GM12878 (cell line): ENCODE measurements around the gene RBM6. TPM values are rescaled to one million over a fixed set of nuclear protein-coding genes. Genes with fewer than 3 reads are reported as not detected.

Source experiments
- ATAC-seq: fragments of 200-7000 bp; cut with Tn5 transposase; 3 replicates; pipeline ENCODE4 v1.9.1; 2020; ENCODE audit warnings: mild to moderate bottlenecking, moderate library complexity
- BruUV-seq: library from RNA; stranded (reverse); fragments of 400-500 nt; replicated peaks from 2 replicates; lab custom pipeline; 2021; lab: Mats Ljungman, UMichigan
- CTCF ChIA-PET: fragments of 300-600 bp; sonication (Branson Sonifier 250); formaldehyde crosslinking; extraction: SDS; loops from one replicate; lab custom pipeline; 2021; ENCODE audit warnings: inconsistent platforms; lab: Yijun Ruan, JAX
- POLR2A ChIA-PET: fragments of 350-600 bp; formaldehyde crosslinking; extraction: SDS; loops from one replicate; lab custom pipeline; 2021; ENCODE audit warnings: inconsistent platforms; lab: Charles Lee
- RAD21 ChIA-PET: fragments of 300-600 bp; sonication (Branson Sonifier 250); formaldehyde crosslinking; loops from one replicate; lab custom pipeline; 2023; ENCODE audit warnings: antibody characterized with exemption; ENCODE audit not compliant: unreplicated experiment; lab: Charles Lee
- SMC1A ChIA-PET: fragments of 300-600 bp; sonication (Branson Sonifier 250); formaldehyde crosslinking; loops from one replicate; lab custom pipeline; 2023; ENCODE audit not compliant: unreplicated experiment, uncharacterized antibody; lab: Charles Lee
- DNase-seq: peaks from one replicate; pipeline ENCODE4 v3.0.0-alpha.2; 2011; ENCODE audit warnings: low read depth, low spot score
- FAIRE-seq: peaks from 3 replicates; lab custom pipeline; 2011; peaks lifted over from hg19 to GRCh38; lab: Jason Lieb, UNC
- H2AFZ ChIP-seq: 2 replicates; pipeline ENCODE4 v1.6.0; 2011; ENCODE audit warnings: low read depth, low read length, control low read depth; ENCODE audit not compliant: control insufficient read depth
- H3K27ac ChIP-seq: 2 replicates; pipeline ENCODE4 v1.5.1; 2011; ENCODE audit warnings: control low read depth; ENCODE audit not compliant: control insufficient read depth, insufficient read depth
- H3K27me3 ChIP-seq, 2 experiments: replicated peaks in 1 of 2; 2 replicates each; pipeline versions ENCODE4 v1.6.0 to v1.6.1; 2011; ENCODE audit warnings: low read length in 1 of 2; ENCODE audit not compliant: control insufficient read depth in 2 of 2, insufficient read depth in 2 of 2
- H3K36me3 ChIP-seq, 2 experiments: 2 replicates each; pipeline ENCODE4 v1.5.1; 2011; ENCODE audit warnings: low read length in 1 of 2; ENCODE audit not compliant: control insufficient read depth in 2 of 2, insufficient read depth in 2 of 2
- H3K4me1 ChIP-seq: 2 replicates; pipeline ENCODE4 v1.6.1; 2011; ENCODE audit warnings: mild to moderate bottlenecking, low read length, moderate library complexity, mixed read lengths; ENCODE audit not compliant: control insufficient read depth, insufficient read depth
- H3K4me2 ChIP-seq: 2 replicates; pipeline ENCODE4 v1.6.0; 2011; ENCODE audit warnings: control low read depth; ENCODE audit not compliant: control insufficient read depth, insufficient read depth
- H3K4me3 ChIP-seq: fragments of 200-600 bp; sonication (generic); 2 replicates; pipeline ENCODE4 v1.5.1; 2016
- H3K79me2 ChIP-seq: 2 replicates; pipeline ENCODE4 v1.6.0; 2011; ENCODE audit warnings: low read length; ENCODE audit not compliant: control insufficient read depth, insufficient read depth
- H3K9ac ChIP-seq: 2 replicates; pipeline ENCODE4 v1.8.0; 2011; ENCODE audit warnings: low read length, control low read depth, mixed read lengths; ENCODE audit not compliant: control insufficient read depth, insufficient read depth
- H3K9me3 ChIP-seq: replicated peaks from 3 replicates; pipeline ENCODE4 v1.5.1; 2011; ENCODE audit warnings: mild to moderate bottlenecking, low read length; ENCODE audit not compliant: control insufficient read depth, insufficient read depth
- H4K20me1 ChIP-seq: 2 replicates; pipeline ENCODE4 v1.6.0; 2011; ENCODE audit not compliant: control insufficient read depth, insufficient read depth
- BHLHE40 ChIP-seq, 2 experiments: fragments of 450-650 bp in 1 of 2; IDR thresholded peaks; 2 replicates each; pipeline ENCODE4 v1.6.1; 2011 to 2017; ENCODE audit warnings: low read depth in 2 of 2, borderline replicate concordance in 1 of 2, improper control_type of control experiment in 1 of 2, low read length in 1 of 2, mild to moderate bottlenecking in 1 of 2
- CHD4 ChIP-seq: fragments of 200-600 bp; sonication (generic); IDR thresholded peaks from 2 replicates; pipeline ENCODE4 v1.6.1; 2016; ENCODE audit warnings: mild to moderate bottlenecking
- CUX1 ChIP-seq: IDR thresholded peaks from 2 replicates; pipeline ENCODE4 v1.6.1; 2012; ENCODE audit warnings: improper control_type of control experiment, low read depth, low read length; ENCODE audit not compliant: insufficient replicate concordance
- FOXM1 ChIP-seq: IDR thresholded peaks from 2 replicates; pipeline ENCODE4 v1.6.1; 2012; ENCODE audit warnings: low read depth, mild to moderate bottlenecking, inconsistent platforms, low read length, moderate library complexity
- IKZF2 ChIP-seq, 2 experiments: fragments of 450-650 bp; IDR thresholded peaks; 2 replicates each; pipeline ENCODE4 v1.6.1; 2017; ENCODE audit warnings: mild to moderate bottlenecking in 2 of 2, moderate library complexity in 2 of 2
- KLF5 ChIP-seq: fragments of 450-650 bp; IDR thresholded peaks from 2 replicates; pipeline ENCODE4 v1.6.1; 2014; ENCODE audit warnings: mild to moderate bottlenecking; ENCODE audit not compliant: partially characterized antibody
- PAX8 ChIP-seq: fragments of 450-650 bp; IDR thresholded peaks from 2 replicates; pipeline ENCODE4 v1.6.1; 2017; ENCODE audit warnings: mild to moderate bottlenecking, moderate library complexity
- POLR2AphosphoS2 ChIP-seq: IDR thresholded peaks from 2 replicates; pipeline ENCODE4 v1.6.1; 2011; ENCODE audit warnings: low read depth, mild to moderate bottlenecking, low read length, improper control_type of control experiment, moderate library complexity
- POLR2AphosphoS5 ChIP-seq: IDR thresholded peaks from 2 replicates; pipeline ENCODE4 v1.6.1; 2011; ENCODE audit warnings: mild to moderate bottlenecking, low read length, inconsistent platforms
- SIN3A ChIP-seq: IDR thresholded peaks from 2 replicates; pipeline ENCODE4 v1.6.1; 2012; ENCODE audit warnings: low read depth, low read length, improper control_type of control experiment
- STAT1 ChIP-seq: fragments of 450-650 bp; conservative IDR thresholded peaks from 2 replicates; pipeline ENCODE4 v1.6.1; 2014; ENCODE audit warnings: antibody characterized with exemption, mild to moderate bottlenecking
- ZNF217 ChIP-seq: fragments of 450-650 bp; IDR thresholded peaks from 2 replicates; pipeline ENCODE4 v1.6.1; 2017; ENCODE audit warnings: antibody characterized with exemption, mild to moderate bottlenecking
- WGBS: methylation state at CpG from one replicate; pipeline ENCODE4 v1.1.6; 2016; ENCODE audit warnings: low lambda C conversion rate; ENCODE audit not compliant: insufficient replicate concordance, insufficient coverage; ENCODE audit errors: missing lambda C conversion rate; 5-methylcytosine and 5-hydroxymethylcytosine counted together
- in situ Hi-C: fragments of 300-500 bp; cut with MboI; formaldehyde crosslinking; loops from 9 replicates; pipeline ENCODE4 v1.14.3; 2018; ENCODE audit warnings: mixed read lengths
- intact Hi-C: fragments of 100-400 bp; cut with micrococcal nuclease; formaldehyde crosslinking; loops from one replicate; pipeline ENCODE4 v1.14.2; 2022; ENCODE audit not compliant: unreplicated experiment
- polyA plus RNA-seq, 11 experiments: library from polyadenylated mRNA; depleted of rRNA in 4 of 11; unstranded in 6 of 11; stranded (reverse) in 5 of 11; fragments of >200 nt; fragmentation: Nextera tagmentation in 4 of 11; fragmentation: Illumina TruSeq in 1 of 11; extraction: Ambion mirVana in 4 of 11; extraction: Trizol in 1 of 11; gene quantifications; 1 replicate in 1 of 11; 2 replicates in 10 of 11; pipeline versions ENCODE4 v1.2.1 to v1.2.3, GENCODE V29; 2011 to 2016; ENCODE audit warnings: inconsistent platforms in 2 of 11, missing spikeins in 2 of 11, low read depth in 1 of 11
- total RNA-seq, 4 experiments: library from RNA; depleted of rRNA in 3 of 4; stranded (reverse); fragments of >200 nt in 3 of 4; fragmentation: Illumina TruSeq in 1 of 4; extraction: Trizol in 1 of 4; gene quantifications; 2 replicates each; pipeline versions ENCODE4 v1.2.1 to v1.2.3, GENCODE V29; 2013 to 2021
- TF ChIP-seq, protein P1 (sequence below): fragments of 450-650 bp; IDR thresholded peaks from 2 replicates; pipeline ENCODE4 v1.6.1; 2017; ENCODE audit warnings: low read depth, mild to moderate bottlenecking, moderate library complexity
- TF ChIP-seq, protein P2 (sequence below), 3 experiments: IDR thresholded peaks in 2 of 3; conservative IDR thresholded peaks in 1 of 3; 2 replicates each; pipeline ENCODE4 v1.5.1; 2011; ENCODE audit warnings: low read depth in 3 of 3, low read length in 3 of 3, mild to moderate bottlenecking in 3 of 3, control low read depth in 2 of 3, moderate library complexity in 2 of 3, inconsistent platforms in 1 of 3, mixed read lengths in 1 of 3; ENCODE audit not compliant: control insufficient read depth in 2 of 3, insufficient read depth in 1 of 3; ENCODE audit errors: extremely low read depth in 1 of 3

Gene RBM6
- total and polyA plus RNA-seq, 10 of the 15 experiments (the other 5 are each of a cell fraction or from before 2014, with no cell fraction given): 45.3 to 103 (median 81.3) TPM

GRCh38 chr3:49911611-49912010 lies 28.3 kb upstream of the RBM6 start (continued):
- TF ChIP-seq, protein P1, sequence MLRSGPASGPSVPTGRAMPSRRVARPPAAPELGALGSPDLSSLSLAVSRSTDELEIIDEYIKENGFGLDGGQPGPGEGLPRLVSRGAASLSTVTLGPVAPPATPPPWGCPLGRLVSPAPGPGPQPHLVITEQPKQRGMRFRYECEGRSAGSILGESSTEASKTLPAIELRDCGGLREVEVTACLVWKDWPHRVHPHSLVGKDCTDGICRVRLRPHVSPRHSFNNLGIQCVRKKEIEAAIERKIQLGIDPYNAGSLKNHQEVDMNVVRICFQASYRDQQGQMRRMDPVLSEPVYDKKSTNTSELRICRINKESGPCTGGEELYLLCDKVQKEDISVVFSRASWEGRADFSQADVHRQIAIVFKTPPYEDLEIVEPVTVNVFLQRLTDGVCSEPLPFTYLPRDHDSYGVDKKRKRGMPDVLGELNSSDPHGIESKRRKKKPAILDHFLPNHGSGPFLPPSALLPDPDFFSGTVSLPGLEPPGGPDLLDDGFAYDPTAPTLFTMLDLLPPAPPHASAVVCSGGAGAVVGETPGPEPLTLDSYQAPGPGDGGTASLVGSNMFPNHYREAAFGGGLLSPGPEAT: no peak
- no peak for TF ChIP-seq CHD4
- TF ChIP-seq, protein P2, sequence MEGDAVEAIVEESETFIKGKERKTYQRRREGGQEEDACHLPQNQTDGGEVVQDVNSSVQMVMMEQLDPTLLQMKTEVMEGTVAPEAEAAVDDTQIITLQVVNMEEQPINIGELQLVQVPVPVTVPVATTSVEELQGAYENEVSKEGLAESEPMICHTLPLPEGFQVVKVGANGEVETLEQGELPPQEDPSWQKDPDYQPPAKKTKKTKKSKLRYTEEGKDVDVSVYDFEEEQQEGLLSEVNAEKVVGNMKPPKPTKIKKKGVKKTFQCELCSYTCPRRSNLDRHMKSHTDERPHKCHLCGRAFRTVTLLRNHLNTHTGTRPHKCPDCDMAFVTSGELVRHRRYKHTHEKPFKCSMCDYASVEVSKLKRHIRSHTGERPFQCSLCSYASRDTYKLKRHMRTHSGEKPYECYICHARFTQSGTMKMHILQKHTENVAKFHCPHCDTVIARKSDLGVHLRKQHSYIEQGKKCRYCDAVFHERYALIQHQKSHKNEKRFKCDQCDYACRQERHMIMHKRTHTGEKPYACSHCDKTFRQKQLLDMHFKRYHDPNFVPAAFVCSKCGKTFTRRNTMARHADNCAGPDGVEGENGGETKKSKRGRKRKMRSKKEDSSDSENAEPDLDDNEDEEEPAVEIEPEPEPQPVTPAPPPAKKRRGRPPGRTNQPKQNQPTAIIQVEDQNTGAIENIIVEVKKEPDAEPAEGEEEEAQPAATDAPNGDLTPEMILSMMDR (IDR thresholded peaks at IDR 0.05 in 2 of 3, conservative IDR thresholded peaks at IDR 0.05 in 1 of 3; ENCODE audit: control insufficient read depth in 2 of 3, extremely low read depth in 1 of 3, insufficient read depth in 1 of 3, low read depth in 3 of 3, low read length in 3 of 3): no peak

DNA sequence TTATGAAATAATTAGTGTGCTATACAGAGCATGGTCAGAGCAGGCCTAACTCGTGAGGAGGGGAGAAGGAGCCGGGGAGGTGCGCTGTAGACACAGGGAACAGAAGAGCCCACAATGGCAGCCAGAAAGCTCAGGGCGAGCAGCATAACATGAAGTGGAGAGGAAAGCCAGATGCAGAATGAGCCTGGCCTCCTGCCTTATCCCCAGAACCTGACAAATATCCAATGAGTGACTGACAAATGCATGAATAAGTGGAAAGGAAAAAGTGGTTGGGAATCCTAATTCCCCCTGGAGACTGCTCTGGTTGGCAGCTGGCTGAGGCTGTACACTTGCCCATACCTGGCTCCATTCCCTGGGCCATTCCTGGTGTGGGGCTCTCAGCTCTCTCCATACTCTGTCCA lies 27.1 kb upstream of the RBM6 start:
- ATAC-seq (no peak), FAIRE-seq (no peak), DNase-seq (no peak)
- H3K36me3 ChIP-seq: peaks cover 0 to 2% of the 10 kb centered on the region in 2 experiments; a peak in 2 of 4 replicates
- ChIA-PET RAD21 (no interaction called here), CTCF (interaction anchor here (0.5 to 1.6 kb wide), 3 partner anchors 27 to 258 kb away, joined by 3 to 4 read pairs (median 3); partner anchors contain the start of gene RBM6), SMC1A (no interaction called here), POLR2A (no interaction called here)
- in situ Hi-C loops: no loop called here
- no peak overlapping the region for H3K27ac ChIP-seq
- intact Hi-C loops: no loop called here
- no peak overlapping the region for H3K4me2 ChIP-seq
- TF ChIP-seq POLR2AphosphoS2 (no peak), FOXM1 (no peak), SIN3A (no peak), IKZF2 (IDR thresholded peaks at IDR 0.05) (no peak), KLF5 (no peak), CUX1 (no peak), PAX8 (no peak), BHLHE40 (IDR thresholded peaks at IDR 0.05; ENCODE audit: borderline replicate concordance in 1 of 2, low read depth in 2 of 2, low read length in 1 of 2) (no peak), STAT1 (no peak), ZNF217 (no peak), POLR2AphosphoS5 (no peak)
- no peaks in the 10 kb centered on the region for H3K9me3 ChIP-seq
- H4K20me1 ChIP-seq: no peaks in the 10 kb centered on the region
- 84% methylated on average over 4 of the region's 4 CpGs for WGBS
- no peaks in the 10 kb centered on the region for H3K4me1 ChIP-seq
- H3K4me3 ChIP-seq: no peak overlapping the region
- no peak overlapping the region for H2AFZ ChIP-seq
- H3K79me2 ChIP-seq: no peaks in the 10 kb centered on the region
- H3K9ac ChIP-seq: no peak overlapping the region
- BruUV-seq: no TSS peak
- no peaks in the 10 kb centered on the region for H3K27me3 ChIP-seq
